Measurements from ENCODE around the gene CCT8L2. TPM values are rescaled to one million over a fixed set of nuclear protein-coding genes. Genes with fewer than 3 reads are reported as not detected.
"Not testable (repeated sequence)": the region's sequence is repeated elsewhere in the genome, so short reads cannot be mapped to it uniquely, and the experiment has no call there.

CCT8L2 gene
- total RNA-seq, 1 experiment from 2014 or later: not detected

DNA sequence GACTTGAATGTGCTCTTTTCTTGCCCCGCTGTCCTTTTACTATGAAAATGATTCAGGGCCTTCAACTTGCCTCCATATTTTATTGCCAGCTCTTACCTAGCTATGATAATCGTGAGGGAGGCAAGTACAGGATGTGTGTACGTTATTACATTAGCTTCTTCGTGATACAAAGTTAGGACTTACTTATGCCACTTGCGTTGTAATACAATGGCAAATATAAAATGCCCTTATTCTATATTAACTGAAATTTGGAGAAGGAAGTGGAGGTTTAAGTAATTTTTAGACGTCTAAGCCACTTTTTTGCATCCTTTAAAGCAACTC is 10.8 kb upstream of the CCT8L2 start:
- Histone ChIP-seq H3K4me1 (ENCODE audit: control insufficient read depth, insufficient read depth, low read length) (no peaks in the 10 kb centered on the region), H3K4me3 (ENCODE audit: low read depth in 2 of 2, low read length in 2 of 2) (no peak overlapping the region), H3K9me3 (ENCODE audit: control insufficient read depth, insufficient read depth, low read depth, low read length) (no peaks in the 10 kb centered on the region), H3K36me3 (ENCODE audit: control insufficient read depth, insufficient read depth, low read length) (no peaks in the 10 kb centered on the region), H3K27ac (ENCODE audit: low read length) (no peak overlapping the region), H3K27me3 (ENCODE audit: control insufficient read depth, insufficient read depth, low read length) (no peaks in the 10 kb centered on the region)
- intact Hi-C loops (cut with micrococcal nuclease; ENCODE audit: unreplicated experiment): no loop called here
- DNase-seq (ENCODE audit: low read depth, low spot score) (no peak), ATAC-seq (no peak)
- TF ChIP-seq, protein P1, sequence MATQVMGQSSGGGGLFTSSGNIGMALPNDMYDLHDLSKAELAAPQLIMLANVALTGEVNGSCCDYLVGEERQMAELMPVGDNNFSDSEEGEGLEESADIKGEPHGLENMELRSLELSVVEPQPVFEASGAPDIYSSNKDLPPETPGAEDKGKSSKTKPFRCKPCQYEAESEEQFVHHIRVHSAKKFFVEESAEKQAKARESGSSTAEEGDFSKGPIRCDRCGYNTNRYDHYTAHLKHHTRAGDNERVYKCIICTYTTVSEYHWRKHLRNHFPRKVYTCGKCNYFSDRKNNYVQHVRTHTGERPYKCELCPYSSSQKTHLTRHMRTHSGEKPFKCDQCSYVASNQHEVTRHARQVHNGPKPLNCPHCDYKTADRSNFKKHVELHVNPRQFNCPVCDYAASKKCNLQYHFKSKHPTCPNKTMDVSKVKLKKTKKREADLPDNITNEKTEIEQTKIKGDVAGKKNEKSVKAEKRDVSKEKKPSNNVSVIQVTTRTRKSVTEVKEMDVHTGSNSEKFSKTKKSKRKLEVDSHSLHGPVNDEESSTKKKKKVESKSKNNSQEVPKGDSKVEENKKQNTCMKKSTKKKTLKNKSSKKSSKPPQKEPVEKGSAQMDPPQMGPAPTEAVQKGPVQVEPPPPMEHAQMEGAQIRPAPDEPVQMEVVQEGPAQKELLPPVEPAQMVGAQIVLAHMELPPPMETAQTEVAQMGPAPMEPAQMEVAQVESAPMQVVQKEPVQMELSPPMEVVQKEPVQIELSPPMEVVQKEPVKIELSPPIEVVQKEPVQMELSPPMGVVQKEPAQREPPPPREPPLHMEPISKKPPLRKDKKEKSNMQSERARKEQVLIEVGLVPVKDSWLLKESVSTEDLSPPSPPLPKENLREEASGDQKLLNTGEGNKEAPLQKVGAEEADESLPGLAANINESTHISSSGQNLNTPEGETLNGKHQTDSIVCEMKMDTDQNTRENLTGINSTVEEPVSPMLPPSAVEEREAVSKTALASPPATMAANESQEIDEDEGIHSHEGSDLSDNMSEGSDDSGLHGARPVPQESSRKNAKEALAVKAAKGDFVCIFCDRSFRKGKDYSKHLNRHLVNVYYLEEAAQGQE (IDR thresholded peaks at IDR 0.05; ENCODE audit: insufficient read depth in 1 of 2, low read depth in 2 of 2, low read length in 1 of 2): no peak
- TF ChIP-seq SIN3A (IDR thresholded peaks at IDR 0.05; ENCODE audit: borderline replicate concordance, insufficient read depth, low read depth, low read length) (no peak), POLR2AphosphoS5 (IDR thresholded peaks at IDR 0.05; ENCODE audit: low read depth, low read length) (no peak), CTCF (IDR thresholded peaks at IDR 0.05) (no peak), TCF7L2 (IDR thresholded peaks at IDR 0.05; ENCODE audit: low read depth, low read length) (no peak)
- in situ Hi-C loops (cut with HindIII; ENCODE audit: low pct_unique_long_range_greater_than_20kb, low sequenced_read_pairs): no loop called here
- CTCF ChIA-PET: no interaction called here
- no TSS peak for BruUV-seq (replicated peaks)
- POLR2A ChIA-PET: no interaction called here

GRCh38 chr22:16602728-16603447 is 10.3 kb upstream of the CCT8L2 start:
- H3K27ac ChIP-seq (ENCODE audit: low read length); H3K9me3 ChIP-seq (ENCODE audit: control insufficient read depth, insufficient read depth, low read depth, low read length); ATAC-seq; CTCF ChIA-PET; in situ Hi-C loops (cut with HindIII; ENCODE audit: low pct_unique_long_range_greater_than_20kb, low sequenced_read_pairs); POLR2A ChIA-PET; DNase-seq (ENCODE audit: low read depth, low spot score); intact Hi-C loops (cut with micrococcal nuclease; ENCODE audit: unreplicated experiment); H3K4me3 ChIP-seq (ENCODE audit: low read depth in 2 of 2, low read length in 2 of 2); H3K36me3 ChIP-seq (ENCODE audit: control insufficient read depth, insufficient read depth, low read length); H3K27me3 ChIP-seq (ENCODE audit: control insufficient read depth, insufficient read depth, low read length); BruUV-seq (replicated peaks); H3K4me1 ChIP-seq (ENCODE audit: control insufficient read depth, insufficient read depth, low read length): not testable (repeated sequence)

DNA sequence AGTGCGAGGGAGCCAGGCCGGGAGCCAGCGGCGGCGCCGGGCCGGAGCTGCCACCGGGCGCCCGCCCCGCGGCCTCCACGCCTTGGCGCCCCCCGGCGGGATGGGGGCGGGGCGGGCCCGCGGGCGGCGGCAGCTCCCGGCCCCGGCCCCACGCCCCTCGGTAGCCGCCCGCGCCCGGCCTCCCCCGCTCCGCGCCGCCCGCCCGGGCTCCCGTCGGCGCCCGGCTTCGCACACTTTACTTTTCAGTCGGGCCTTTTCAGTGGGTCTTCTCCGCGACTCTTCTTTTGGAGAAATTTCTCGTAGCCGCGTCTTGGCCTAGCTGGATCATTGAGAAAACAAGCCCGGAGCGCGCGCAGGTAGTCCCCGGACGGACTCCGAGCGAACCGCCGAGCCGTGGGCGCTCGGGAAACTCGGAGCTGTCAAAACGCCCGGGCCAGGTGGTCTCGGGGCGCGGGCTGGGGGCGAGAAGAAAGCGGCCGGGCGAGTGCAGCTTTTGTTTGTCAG is 9.7 kb upstream of the CCT8L2 start:
- H3K27ac ChIP-seq (ENCODE audit: low read length); H3K36me3 ChIP-seq (ENCODE audit: control insufficient read depth, insufficient read depth, low read length); CTCF ChIA-PET; H3K9me3 ChIP-seq (ENCODE audit: control insufficient read depth, insufficient read depth, low read depth, low read length); POLR2A ChIA-PET; H3K4me1 ChIP-seq (ENCODE audit: control insufficient read depth, insufficient read depth, low read length); intact Hi-C loops (cut with micrococcal nuclease; ENCODE audit: unreplicated experiment); BruUV-seq (replicated peaks); H3K4me3 ChIP-seq (ENCODE audit: low read depth in 2 of 2, low read length in 2 of 2); in situ Hi-C loops (cut with HindIII; ENCODE audit: low pct_unique_long_range_greater_than_20kb, low sequenced_read_pairs); H3K27me3 ChIP-seq (ENCODE audit: control insufficient read depth, insufficient read depth, low read length); ATAC-seq; DNase-seq (ENCODE audit: low read depth, low spot score): not testable (repeated sequence)

Measured in Panc1 (cell line).